ENCODE data around the gene IFNL3.
"Not testable (repeated sequence)": the region's sequence is repeated elsewhere in the genome, so short reads cannot be mapped to it uniquely, and the experiment has no call there.

Gene IFNL3

GRCh38 chr19:39244410-39245100 is at the start of gene IFNL3:
IFNL3 (minus strand) TSS chr19:39245006; CDS start chr19:39244967, 39 bp downstream.
- DNase-seq (ENCODE audit: low spot score): not testable (repeated sequence)

GRCh38 chr19:39293394-39293793 is 48.6 kb upstream of the IFNL3 start:
- DNase-seq (ENCODE audit: low spot score): no peak

GRCh38 chr19:39284032-39284431 is 39.2 kb upstream of the IFNL3 start:
- DNase-seq (ENCODE audit: low spot score): no peak

- DNase-seq (ENCODE audit: low spot score): no peak
Observed at GRCh38 chr19:39282021-39282420, 37.2 kb upstream of the IFNL3 start.

GRCh38 chr19:39277598-39277997 is 32.8 kb upstream of the IFNL3 start:
- no peak for DNase-seq (ENCODE audit: low spot score)

- DNase-seq (ENCODE audit: low spot score): no peak
Observed at GRCh38 chr19:39276740-39277139, 31.9 kb upstream of the IFNL3 start.

GRCh38 chr19:39275578-39275977 is 30.8 kb upstream of the IFNL3 start:
- DNase-seq (ENCODE audit: low spot score): no peak

GRCh38 chr19:39273859-39274258 is 29.1 kb upstream of the IFNL3 start:
- not testable (repeated sequence) for DNase-seq (ENCODE audit: low spot score)

GRCh38 chr19:39270036-39270871 is 25.4 kb upstream of the IFNL3 start:
- DNase-seq (ENCODE audit: low spot score): no peak

GRCh38 chr19:39269369-39269768 is 24.6 kb upstream of the IFNL3 start:
- not testable (repeated sequence) for DNase-seq (ENCODE audit: low spot score)

- DNase-seq (ENCODE audit: low spot score): not testable (repeated sequence)
Observed at GRCh38 chr19:39268531-39269223, 23.9 kb upstream of the IFNL3 start.

- not testable (repeated sequence) for DNase-seq (ENCODE audit: low spot score)
Observed at GRCh38 chr19:39268085-39268484, 23.3 kb upstream of the IFNL3 start, which contains the start of gene IFNL2. IFNL2 (plus strand) TSS chr19:39268396; CDS start chr19:39268569, 173 bp downstream.

- no peak for DNase-seq (ENCODE audit: low spot score)
Observed at GRCh38 chr19:39265321-39265916, 20.6 kb upstream of the IFNL3 start.

- no peak for DNase-seq (ENCODE audit: low spot score)
Observed at GRCh38 chr19:39264306-39265290, 19.8 kb upstream of the IFNL3 start.

GRCh38 chr19:39263912-39264305 is 19.1 kb upstream of the IFNL3 start:
- no peak for DNase-seq (ENCODE audit: low spot score)

GRCh38 chr19:39262496-39262895 is 17.7 kb upstream of the IFNL3 start:
- no peak for DNase-seq (ENCODE audit: low spot score)

GRCh38 chr19:39261704-39262103 is 16.9 kb upstream of the IFNL3 start:
- no peak for DNase-seq (ENCODE audit: low spot score)

- no peak for DNase-seq (ENCODE audit: low spot score)
Observed at GRCh38 chr19:39257227-39257626, 12.4 kb upstream of the IFNL3 start.

GRCh38 chr19:39254531-39255345 is 9.9 kb upstream of the IFNL3 start:
- DNase-seq (ENCODE audit: low spot score): no peak
